ENCODE results near the gene DCUN1D2.
"Not testable (repeated sequence)": the region's sequence is repeated elsewhere in the genome, so short reads cannot be mapped to it uniquely, and the experiment has no call there.

DCUN1D2 gene

DNA sequence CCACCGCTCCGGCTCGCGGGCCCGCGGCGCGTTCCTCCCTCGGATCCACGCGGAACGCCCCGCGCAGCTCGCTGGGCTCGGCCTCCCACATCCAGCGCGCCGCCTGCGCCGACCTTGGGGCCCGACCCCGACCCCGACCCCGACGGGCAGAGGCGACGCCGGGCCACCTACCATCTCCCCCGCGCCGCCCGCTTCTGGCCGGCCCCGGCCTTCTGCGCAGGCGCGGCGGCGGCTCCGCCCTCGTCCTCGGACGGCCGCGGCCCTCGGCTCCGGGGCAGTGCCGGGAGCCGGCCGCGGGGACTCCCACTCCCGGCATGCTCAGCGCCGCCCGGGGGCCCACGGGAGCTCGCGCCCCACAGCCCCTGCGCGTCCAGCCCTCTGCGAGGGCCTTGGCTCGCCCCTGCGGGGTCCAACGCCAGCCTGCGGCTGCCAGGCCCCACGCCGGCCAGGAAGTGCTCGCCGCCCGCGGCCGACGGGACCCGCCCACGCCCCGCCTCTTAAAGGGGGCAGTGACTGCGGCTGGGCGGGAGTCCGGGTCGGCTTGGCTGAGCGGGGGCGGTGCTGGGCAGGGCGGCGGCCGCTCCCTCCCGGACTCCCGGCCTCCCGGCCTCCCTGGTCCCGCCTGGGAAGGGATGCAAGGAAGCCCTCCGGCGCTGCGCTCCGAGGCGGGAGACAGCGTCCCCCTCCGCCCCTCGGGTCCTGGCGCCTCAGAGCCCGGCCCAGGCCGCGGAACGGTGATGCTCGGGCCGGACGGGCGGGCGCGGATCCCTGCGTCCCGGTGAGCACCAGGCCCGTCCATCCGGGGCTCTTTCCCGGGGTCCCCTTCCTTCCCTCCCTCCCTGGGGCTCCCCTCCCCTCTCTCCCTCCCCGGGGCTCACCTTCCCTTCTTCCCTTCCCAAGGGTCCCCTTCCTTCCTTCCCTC is at the start of gene DCUN1D2:
Gene DCUN1D2 (minus strand): TSS at position 216 of the 922 bp plus-strand sequence. CDS start 42 bp downstream, at position 174.
- DNase-seq: peak; percentile 88

DNA sequence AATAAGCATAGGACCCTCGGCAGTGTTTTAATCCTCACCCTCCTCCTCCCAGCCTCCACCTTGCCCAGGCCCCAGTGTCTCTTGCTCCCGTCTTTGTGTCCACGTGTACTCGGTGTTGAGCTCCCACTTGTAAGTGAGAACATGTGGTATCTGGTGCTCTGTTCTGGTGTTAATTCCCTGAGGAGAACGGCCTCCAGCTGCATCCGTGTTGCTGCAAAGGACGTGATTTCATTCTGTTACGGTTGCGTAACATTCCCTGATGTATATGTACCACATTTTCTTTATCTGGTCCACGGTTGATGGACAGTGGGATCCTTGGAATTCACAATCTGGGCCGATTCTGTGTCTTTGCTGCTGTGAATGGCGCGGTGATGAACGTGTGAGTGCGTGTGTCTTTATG is 49.3 kb upstream of the DCUN1D2 start:
- no peak for DNase-seq

DNA sequence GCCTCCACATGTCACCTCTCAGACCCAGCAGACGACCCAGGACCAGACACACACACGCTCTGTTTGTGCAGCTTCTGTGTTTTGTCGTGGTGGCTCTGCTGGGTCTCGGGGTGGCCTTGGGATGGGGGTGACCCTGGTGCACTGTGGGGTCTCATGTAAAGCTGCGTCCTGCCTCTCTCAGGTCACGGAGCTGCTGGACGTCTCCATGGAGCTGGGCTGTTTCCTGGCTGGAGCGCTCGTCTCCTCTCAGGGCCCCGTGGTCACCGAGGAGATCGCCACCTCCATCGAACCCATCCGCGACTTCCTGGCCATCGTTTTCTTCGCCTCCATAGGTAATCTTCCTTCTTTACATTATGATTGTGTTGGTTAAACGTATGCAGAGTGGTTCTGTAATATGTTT is 48.7 kb upstream of the DCUN1D2 start:
- DNase-seq: no peak

DNA sequence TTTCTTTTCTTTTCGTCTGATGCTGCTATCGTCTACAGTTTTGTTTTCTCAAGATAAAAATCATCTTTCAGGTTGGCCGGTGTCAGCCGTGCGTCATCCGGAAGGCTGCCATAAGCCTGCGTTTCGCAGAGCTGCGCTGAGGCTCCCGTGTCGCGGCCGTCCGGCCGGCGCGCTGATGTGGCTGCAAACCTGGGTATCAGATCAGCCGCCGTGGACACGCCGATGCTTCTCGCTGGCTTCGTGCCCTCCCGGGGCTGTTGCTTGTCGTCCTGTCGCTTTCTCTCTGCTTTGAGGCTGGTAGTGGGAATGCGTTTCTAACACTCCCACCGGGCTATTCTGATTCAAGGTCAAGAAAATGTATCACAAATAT is 48.2 kb upstream of the DCUN1D2 start:
- DNase-seq: no peak

DNA sequence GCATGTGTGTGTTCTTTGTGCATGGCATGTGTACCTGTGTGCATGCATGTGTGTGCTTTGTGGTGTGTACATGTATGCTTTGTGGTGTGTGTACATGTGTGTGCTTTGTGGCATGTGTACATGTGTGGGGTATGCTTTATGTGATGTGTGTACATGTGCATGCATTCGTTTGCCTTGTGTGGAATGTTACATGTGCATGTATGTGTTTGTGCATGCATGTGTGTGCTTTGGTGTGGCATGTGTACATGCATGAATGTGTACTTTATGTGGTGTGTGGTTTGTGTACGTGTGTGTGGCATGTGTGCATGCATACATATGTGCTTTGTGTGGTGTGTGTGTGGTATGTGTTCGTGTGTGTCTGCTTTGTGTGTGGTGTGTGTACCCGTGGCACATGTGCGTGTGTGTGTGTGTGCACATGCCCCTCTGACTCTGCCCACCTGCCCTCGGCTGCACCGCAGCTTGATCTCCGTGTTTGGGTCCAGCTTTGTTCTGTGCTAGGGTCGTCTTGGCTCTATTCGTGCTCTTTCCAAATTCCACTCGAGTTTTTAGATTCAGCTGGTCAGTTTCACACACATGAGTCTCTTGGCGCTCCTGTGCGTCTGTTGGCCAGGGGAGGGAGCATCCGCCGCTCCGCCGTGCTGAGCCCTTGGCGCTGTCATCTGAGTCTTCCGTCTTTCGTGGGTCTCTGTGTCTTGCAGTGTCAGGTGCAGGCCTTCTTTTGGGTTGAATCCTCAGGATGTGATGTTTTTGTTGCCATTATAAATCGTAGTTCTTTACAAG is 47.6 kb upstream of the DCUN1D2 start:
- DNase-seq: no peak

DNA sequence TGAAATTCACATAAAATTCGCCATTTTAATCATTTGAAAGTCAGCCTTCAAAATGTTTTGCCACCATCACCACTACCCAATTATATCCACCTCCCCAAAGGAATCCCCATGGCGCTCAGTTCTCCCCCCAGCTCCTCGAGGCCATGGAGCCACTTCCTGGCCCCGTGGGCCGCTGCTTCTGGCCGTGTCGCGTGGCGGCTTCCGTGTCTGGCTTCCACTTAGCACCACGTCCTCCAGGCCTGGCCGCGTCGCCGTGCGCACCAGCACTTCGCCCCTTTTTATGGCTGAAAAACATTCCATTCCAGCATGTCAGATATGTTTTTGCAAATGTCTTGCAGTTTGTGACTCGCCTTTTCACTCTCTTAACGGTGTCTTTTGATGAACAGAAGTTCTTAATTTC is 46.7 kb upstream of the DCUN1D2 start:
- no peak for DNase-seq

DNA sequence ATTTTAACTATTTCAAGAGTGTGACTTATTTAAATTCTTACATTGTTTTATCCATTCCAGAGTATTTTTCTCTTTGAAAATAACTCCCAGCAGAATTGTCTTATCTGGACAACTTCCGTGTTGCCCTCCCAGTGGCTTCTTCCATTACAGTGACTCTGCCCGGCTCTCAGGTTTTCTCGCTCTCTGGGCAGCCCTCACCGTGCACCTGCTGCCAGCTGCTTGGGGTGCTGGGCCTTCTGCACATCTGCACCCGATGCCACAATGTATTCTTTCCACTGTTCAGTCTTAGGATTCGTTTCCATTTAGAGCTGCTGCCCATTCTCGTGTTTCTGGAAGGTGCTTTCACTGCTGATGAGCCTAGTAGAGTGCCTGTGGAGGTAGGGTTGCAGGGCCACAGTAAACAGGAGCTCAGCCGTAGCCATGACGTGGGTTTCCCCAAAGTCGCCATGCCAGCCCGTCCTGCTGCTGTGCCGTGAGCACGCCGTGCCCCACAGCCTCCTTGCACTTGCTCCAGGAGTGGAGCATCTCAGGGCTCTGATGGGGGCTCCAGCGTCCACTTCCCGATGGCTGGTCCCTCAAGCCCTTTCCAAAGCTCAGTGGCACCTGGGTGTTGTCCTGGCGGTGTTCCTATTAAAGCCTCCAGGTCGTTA is 46.1 kb upstream of the DCUN1D2 start:
- no peak for DNase-seq

DNA sequence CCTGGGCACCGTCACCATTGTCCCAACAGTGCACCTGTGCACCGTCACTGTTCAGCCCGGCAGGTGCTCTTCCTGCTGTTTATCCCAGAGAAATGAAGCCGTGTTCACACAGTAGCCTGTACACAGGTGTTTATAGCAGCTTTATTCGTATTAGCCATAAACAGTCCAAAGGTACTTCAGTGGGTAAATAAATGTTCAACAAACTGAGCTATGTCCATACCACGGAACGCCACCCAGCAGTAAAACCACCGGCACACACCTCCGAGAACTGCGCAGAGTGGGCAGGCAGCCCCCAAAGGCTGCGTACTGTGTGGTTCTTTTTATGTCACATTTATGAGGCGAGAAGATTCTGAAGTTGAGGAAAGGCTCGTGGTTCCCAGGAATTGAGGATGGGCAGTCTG is 44.9 kb upstream of the DCUN1D2 start:
- DNase-seq: no peak

DNA sequence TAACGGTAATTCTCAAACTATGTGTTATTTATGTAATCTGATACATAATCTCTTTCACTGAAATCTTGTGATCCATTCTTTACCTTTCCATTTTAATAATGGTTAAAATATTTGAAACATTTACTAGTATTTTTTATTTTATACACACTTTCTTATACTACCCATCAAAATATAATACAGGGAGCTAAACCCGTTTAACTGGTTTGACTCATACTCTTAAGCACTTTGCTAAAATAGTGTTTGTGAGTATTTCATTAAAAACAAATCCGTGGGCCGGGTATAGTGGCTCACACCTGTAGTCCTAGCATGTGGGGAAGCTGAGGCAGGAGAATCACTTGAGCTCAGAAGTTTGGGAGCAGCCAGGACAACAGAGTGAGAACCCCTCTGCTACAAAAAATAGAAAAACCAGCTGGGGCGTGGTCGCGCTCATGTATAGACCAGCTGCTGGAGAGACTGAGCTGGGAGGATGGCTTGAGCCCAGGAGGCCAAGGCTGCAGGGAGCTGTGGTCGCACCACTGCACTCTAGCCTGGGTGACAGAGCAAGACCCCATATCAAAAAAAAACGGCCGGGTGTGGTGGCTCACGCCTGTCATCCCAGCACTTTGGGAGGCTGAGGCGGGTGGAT is 43.8 kb upstream of the DCUN1D2 start:
- DNase-seq: no peak

DNA sequence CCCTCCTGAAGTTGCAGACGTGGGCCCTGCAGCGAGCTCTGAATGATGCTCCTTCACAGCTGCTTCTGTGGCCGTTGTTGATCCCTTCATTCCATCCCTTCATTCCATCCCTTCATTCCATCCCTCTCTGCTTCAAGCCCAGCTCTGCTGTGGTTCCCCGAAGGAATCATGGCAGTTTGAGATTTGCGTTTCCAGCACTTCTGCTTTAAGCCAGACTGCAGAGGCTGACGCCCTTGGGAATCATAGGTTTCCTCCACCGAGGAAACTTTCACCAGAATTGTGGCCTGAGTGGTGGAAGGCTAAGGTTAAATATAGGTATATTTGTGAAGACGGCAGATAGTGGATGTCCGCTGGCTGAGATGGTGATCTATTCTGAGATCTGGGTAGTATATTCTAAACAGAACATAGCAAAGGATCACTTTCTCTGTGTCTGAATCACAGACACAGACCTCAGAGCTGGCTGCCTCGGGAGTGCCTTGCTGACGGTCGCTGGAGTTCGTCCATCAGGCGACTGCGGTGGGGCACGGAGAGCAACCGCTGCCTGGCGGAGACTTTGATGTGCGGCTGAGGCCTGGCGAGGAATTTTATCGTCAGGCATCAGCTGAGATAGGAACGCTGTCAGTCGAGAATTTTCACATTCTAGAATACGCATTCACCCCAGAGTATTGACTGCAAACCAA is 42.8 kb upstream of the DCUN1D2 start:
- DNase-seq: no peak

DNA sequence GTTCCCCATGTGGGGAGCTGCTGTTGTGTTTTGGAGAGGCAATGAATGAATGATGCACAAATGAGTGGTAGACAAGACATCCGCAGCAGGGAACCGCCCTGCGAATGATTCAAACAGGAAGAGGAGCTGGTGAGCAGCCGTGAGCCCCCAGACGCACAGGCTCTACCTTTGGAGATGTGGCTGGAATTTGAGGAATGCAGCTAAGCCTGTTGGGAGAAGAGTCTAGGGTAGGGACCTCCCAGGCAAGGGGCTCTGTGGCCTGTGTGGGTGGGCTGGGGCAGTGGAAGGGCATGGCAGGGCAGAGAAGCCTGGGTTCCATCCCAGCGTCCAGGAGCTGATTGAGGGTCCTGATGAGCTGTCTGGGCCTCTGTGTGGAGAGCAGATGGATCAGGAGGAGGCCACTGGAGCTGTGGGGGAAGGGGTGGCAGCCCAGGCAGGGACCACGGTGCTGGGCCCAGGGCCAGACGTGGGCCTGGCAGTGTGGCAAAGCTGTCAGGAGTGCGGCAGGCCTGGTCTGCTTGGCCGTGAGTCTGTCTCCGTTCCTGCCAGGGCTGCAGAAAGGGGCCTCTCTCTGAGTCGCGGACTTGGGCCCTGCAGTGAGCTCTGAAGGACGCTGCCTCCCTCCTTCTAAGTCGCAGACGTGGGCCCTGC is 41.8 kb upstream of the DCUN1D2 start:
- DNase-seq: no peak

DNA sequence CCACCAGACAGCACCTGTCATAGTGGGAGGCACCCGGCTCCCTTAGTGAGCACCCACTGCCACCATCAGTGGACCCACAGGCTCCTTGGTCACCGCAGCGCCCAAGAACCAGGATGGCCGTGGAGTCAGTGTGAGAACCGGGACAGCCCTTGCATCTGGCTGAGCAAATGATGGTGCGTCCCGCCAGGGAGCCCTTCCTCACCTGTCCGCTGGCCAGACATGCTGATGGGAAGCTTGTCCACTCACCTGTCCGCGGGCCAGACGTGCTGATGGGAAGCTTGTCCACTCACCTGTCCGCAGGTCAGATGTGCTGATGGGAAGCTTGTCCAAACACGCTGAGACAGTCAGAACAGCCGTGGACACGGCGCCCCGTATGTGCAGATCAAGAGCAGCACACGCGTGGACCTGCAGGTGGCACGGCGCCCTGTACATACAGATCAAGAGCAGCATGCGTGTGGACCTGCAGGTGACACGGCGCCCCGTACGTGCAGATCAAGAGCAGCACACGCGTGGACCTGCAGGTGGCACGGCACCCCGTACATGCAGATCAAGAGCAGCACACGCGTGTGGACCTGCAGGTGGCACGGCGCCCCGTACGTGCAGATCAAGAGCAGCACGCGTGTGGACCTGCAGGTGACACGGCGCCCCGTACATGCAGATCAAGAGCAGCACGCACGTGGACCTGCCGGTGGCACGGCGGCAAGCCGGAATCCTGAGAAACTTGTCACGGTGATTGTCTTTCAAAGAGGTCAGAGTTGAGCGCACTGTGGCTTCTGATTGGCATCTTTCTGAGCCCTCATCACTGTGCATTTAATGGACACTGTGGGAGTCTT is 40.7 kb upstream of the DCUN1D2 start:
- no peak for DNase-seq

DNA sequence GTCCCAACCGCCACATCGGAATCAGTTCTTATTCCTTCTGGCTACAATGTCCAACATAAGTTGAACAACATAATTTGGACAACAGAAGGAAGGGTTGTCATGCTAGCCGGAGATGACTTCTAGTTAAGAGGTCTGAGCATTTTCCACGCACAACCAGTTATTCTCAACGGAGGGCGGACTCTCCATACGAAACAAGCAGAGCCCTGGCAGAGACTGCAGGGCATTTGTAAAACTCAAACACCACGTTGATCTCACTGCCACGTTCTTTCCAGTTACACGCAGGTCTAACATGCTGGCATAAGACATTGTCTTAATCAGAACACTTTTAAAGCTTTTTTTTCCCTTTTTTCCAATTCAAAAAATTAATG is 38.3 kb upstream of the DCUN1D2 start:
- no peak for DNase-seq

DNA sequence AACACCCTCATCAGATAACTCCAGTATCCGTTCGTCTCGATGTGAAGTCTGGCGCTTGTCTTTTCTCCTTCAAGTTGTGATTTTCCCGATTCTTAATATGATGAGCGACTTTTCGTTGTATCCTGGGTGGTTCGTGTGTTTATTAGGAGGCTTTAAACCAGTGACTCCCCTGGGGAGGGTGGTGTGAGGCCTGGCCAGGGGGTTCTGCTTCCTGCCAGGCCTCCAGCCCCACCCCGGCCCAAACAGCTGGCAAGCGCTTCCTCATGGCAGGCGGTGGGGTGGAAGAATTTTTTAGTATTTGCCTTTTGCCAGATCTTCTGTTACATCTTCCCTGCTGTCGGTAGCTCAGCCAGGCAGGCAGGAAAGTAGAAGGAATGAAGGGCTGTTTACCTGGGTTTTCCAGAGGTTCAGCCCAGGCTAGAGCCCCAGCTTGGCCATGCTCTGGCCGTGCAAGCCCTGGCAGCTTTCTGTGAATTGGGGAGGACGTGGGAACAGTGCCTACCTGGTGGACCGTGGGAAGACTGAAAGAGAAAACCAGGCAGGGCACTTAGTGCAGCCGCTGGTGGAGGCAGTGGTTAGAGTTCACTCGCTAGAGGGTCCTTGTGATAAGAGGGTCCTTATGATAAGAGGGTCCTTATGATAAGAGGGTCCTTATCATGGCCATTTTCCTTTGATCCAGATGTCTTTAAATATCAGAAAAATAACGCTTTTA is 37.7 kb upstream of the DCUN1D2 start:
- no peak for DNase-seq

DNA sequence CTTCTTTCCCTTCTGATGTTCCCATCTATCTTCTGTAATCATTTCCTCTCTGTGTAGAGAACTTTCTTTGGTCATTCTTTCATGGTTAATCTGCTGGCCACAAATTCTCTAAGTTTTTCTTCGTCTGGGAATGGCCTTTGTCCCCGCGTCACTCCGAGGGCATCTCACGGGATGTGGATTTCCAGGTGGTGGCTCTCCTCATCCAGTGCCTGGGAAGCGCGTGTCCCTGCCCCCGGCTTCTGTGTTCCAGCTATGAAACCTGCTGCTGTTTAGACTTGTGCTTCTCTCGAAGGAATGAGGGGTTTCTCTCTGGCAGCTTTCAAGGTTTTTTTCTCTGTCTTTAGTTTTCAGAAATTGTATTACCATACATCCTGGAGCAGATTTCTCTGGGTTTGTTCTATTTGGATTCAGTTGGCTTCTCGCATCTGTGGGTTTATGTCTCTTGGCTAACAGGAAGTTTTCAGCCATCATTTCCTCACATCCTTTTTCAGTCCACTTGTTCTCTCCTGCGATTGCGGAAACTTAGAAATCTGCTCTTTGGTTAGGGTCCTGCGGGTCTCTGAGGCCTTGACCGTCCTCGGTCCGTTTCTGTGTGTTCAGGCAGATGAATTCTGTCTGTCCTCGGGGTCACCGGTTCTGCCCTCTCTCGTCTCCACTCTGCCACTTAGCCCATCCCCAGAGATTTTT is 36.9 kb upstream of the DCUN1D2 start:
- no peak for DNase-seq

DNA sequence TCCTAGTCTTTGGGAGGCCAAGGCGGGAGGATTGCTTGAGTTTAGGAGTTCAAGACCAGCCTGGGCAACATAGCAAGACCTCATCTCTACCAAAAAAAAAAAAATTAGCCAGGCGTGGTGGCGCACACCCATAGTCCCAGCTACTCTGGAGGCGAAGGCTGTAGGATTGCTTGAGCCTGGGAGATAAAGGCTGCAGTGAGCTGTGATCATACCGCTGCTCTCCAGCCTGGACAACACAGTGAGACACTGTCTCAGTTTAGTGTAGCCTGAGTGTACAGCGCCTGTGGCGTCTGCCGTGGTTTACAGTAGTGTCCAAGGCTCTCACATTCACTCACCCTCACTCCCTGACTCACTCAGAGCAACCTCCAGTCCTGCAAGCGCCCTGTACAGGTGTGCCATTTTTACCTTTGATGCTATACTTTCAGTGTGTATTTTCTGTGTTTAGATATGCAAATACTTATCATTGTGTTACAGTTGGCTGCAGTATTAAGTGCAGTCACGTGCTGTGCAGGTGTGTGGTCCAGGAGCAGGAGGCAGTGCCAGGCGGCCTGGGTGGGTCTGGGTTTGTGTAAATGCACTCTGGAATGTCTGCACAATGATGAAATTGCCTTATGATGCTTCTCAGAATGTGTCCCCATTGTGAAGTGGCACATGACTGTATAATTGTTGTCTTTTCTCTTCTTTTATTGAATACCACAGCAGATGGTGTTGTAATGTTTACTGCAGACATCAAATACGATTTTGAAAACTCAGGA is 36.1 kb upstream of the DCUN1D2 start:
- no peak for DNase-seq

DNA sequence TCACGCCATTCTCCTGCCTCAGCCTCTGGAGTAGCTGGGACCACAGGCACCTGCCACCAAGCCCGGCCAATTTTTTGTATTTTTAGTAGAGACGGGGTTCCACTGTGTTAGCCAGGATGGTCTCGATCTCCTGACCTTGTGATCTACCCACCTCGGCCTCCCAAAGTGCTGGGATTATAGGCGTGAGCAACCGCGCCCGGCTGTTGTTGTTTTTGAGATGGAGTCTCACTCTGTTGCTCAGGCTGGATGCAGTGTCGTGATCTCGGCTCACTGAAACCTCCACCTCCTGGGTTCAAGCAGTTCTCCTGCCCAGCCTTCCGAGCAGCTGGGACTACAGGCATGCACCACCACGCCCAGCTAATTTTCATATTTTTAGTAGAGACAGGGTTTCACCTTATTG is 31.9 kb upstream of the DCUN1D2 start:
- DNase-seq: not testable (repeated sequence)

DNA sequence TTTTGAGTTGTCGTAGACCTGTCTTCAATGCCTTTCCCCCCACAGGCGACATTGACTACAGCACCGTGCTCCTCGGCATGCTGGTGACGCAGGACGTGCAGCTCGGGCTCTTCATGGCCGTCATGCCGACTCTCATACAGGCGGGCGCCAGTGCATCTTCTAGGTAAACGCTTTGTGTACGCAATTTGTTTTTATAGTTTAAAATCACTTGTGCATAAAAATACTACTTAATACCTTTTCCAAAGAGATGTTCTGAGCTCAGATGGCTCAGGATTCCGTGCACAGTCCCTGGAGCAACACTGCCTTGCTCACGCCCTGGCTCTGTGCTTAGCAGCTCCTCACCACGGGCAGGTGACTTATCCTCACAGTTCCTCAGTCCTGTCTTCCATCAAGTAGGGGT is 30.1 kb upstream of the DCUN1D2 start:
- DNase-seq: no peak

DNA sequence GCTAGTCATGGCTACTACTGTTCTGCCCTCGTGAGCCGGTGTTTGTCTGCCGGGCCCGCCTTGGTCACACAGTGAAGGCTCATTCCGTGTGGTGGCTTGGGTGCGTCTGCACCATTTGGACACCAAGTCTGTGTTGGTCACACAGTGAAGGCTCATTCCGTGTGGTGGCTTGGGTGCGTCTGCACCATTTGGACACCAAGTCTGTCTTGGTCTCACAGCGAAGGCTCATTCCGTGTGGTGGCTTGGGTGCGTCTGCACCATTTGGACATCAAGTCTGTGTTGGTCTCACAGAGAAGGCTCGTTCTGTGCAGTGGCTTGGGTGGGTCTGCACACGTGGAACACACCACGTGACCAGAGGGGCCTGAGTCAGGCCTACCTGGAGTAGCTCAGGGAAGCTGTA is 29.0 kb upstream of the DCUN1D2 start:
- DNase-seq: no peak

Data from CD4-positive, alpha-beta T cell treated with Interleukin-15 for 1 hour (primary cell).